IMR-90 (cell line): Measurements from ENCODE around the gene TRMT1.

Experiments used
- BHLHE40 ChIP-seq: fragments of 150-350 bp; IDR thresholded peaks from 2 replicates; pipeline ENCODE4 v1.6.1; 2016; ENCODE audit warnings: mild to moderate bottlenecking, low read depth, low read length
- CEBPB ChIP-seq: IDR thresholded peaks from 2 replicates; pipeline ENCODE4 v1.6.1; 2012; ENCODE audit warnings: low read depth, low read length, improper control_type of control experiment
- CHD1 ChIP-seq: IDR thresholded peaks from 2 replicates; pipeline ENCODE4 v1.6.1; 2012; ENCODE audit warnings: low read depth, low read length, improper control_type of control experiment
- ELK1 ChIP-seq: fragments of 150-350 bp; IDR thresholded peaks from 2 replicates; pipeline ENCODE4 v1.6.1; 2016; ENCODE audit warnings: low read depth, mild to moderate bottlenecking, low read length, moderate library complexity, borderline replicate concordance
- MAFK ChIP-seq: IDR thresholded peaks from 2 replicates; pipeline ENCODE4 v1.6.1; 2012; ENCODE audit warnings: low read depth, low read length, improper control_type of control experiment
- MAZ ChIP-seq: IDR thresholded peaks from 2 replicates; pipeline ENCODE4 v1.6.1; 2012; ENCODE audit warnings: low read depth, mild to moderate bottlenecking, low read length, improper control_type of control experiment, moderate library complexity, borderline replicate concordance
- POLR2A ChIP-seq: IDR thresholded peaks from 2 replicates; pipeline ENCODE4 v1.6.1; 2012; ENCODE audit warnings: mild to moderate bottlenecking, low read depth, low read length
- RAD21 ChIP-seq: IDR thresholded peaks from 2 replicates; pipeline ENCODE4 v1.6.1; 2012; ENCODE audit warnings: low read length, improper control_type of control experiment
- RCOR1 ChIP-seq: IDR thresholded peaks from 2 replicates; pipeline ENCODE4 v1.6.1; 2012; ENCODE audit warnings: mild to moderate bottlenecking, low read length, improper control_type of control experiment; ENCODE audit not compliant: insufficient replicate concordance
- RFX5 ChIP-seq: IDR thresholded peaks from 2 replicates; pipeline ENCODE4 v1.8.0; 2012; ENCODE audit warnings: low read depth, mild to moderate bottlenecking, low read length, moderate library complexity
- SMC3 ChIP-seq: fragments of 150-350 bp; IDR thresholded peaks from 2 replicates; pipeline ENCODE4 v1.6.1; 2016; ENCODE audit warnings: low read depth, mild to moderate bottlenecking, antibody characterized with exemption, low read length, moderate library complexity
- USF2 ChIP-seq: fragments of 150-350 bp; IDR thresholded peaks from 2 replicates; pipeline ENCODE4 v1.6.1; 2017; ENCODE audit warnings: mild to moderate bottlenecking, antibody characterized with exemption, low read length, low read depth
- TF ChIP-seq, protein P1 (sequence below): conservative IDR thresholded peaks from 2 replicates; pipeline ENCODE4 v1.5.1; 2012; ENCODE audit warnings: mild to moderate bottlenecking, low read depth, low read length, improper control_type of control experiment

GRCh38 chr19:13089857-13090507 is 26.6 kb downstream of the TRMT1 start:
- TF ChIP-seq, protein P1, sequence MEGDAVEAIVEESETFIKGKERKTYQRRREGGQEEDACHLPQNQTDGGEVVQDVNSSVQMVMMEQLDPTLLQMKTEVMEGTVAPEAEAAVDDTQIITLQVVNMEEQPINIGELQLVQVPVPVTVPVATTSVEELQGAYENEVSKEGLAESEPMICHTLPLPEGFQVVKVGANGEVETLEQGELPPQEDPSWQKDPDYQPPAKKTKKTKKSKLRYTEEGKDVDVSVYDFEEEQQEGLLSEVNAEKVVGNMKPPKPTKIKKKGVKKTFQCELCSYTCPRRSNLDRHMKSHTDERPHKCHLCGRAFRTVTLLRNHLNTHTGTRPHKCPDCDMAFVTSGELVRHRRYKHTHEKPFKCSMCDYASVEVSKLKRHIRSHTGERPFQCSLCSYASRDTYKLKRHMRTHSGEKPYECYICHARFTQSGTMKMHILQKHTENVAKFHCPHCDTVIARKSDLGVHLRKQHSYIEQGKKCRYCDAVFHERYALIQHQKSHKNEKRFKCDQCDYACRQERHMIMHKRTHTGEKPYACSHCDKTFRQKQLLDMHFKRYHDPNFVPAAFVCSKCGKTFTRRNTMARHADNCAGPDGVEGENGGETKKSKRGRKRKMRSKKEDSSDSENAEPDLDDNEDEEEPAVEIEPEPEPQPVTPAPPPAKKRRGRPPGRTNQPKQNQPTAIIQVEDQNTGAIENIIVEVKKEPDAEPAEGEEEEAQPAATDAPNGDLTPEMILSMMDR = no peak
- TF ChIP-seq BHLHE40 (no peak), POLR2A (no peak), CHD1 (no peak), CEBPB (no peak), ELK1 (no peak), MAFK (no peak), RAD21 (no peak), USF2 (no peak), RCOR1 (no peak), SMC3 (no peak), RFX5 (no peak), MAZ (no peak)
